Lower lobe of right lung (tissue), 2 donors: ENCODE data around the gene ANKRD11. TPM values are rescaled to one million over a fixed set of nuclear protein-coding genes. Genes with fewer than 3 reads are reported as not detected.
A peak's percentile ranks its signal among the peaks of the same experiment; 100 is the strongest.

Experiments used
- ATAC-seq, 2 donors: fragments of 200-7000 bp; cut with Tn5 transposase; one replicate each; pipeline ENCODE4 v1.9.1; 2020 to 2022; ENCODE audit warnings: mild to moderate bottlenecking in 2 of 2, moderate library complexity in 2 of 2
- DNase-seq: peaks from one replicate; pipeline ENCODE4 v3.0.0-alpha.2; 2020
- H3K27ac ChIP-seq: fragments of 200-600 bp; one replicate; pipeline ENCODE4 v1.8.0; 2022
- H3K27me3 ChIP-seq: fragments of 200-600 bp; one replicate; pipeline ENCODE4 v1.8.0; 2022; ENCODE audit warnings: low read depth
- H3K36me3 ChIP-seq: fragments of 200-600 bp; one replicate; pipeline ENCODE4 v1.8.0; 2022; ENCODE audit warnings: mild to moderate bottlenecking
- H3K4me1 ChIP-seq: fragments of 200-600 bp; one replicate; pipeline ENCODE4 v1.8.0; 2022
- H3K4me3 ChIP-seq: fragments of 200-600 bp; one replicate; pipeline ENCODE4 v1.8.0; 2022; ENCODE audit warnings: mild to moderate bottlenecking
- H3K9me3 ChIP-seq: fragments of 200-600 bp; one replicate; pipeline ENCODE4 v1.8.0; 2022
- CTCF ChIP-seq: fragments of 200-600 bp; IDR thresholded peaks from one replicate; pipeline ENCODE4 v1.8.0; 2022; ENCODE audit warnings: antibody characterized with exemption, mild to moderate bottlenecking
- intact Hi-C: fragments of 100-400 bp; cut with DNase I; formaldehyde crosslinking; loops from one replicate; pipeline ENCODE4 v1.11.0; 2022
- total RNA-seq: library from RNA; stranded (reverse); fragmentation: NEBNext Ultra II Directional; extraction: Animal tissue kit (Norgen Biotek cat#: 25700); gene quantifications from one replicate; pipeline ENCODE4 v1.2.1, GENCODE V29; 2021
- donor health status: DM: no; HTN: yes; CAD: no; lungs with severe emphysema.

Gene ANKRD11
- total RNA-seq, 1 donor from 2014 or later, result 127 TPM

GRCh38 chr16:89325861-89326471 lies 164.4 kb downstream of the ANKRD11 start:
- ATAC-seq, result peak; percentile 63 to 67
- Histone ChIP-seq H3K27me3 (no peaks in the 10 kb centered on the region), H3K9me3 (no peaks in the 10 kb centered on the region), H3K36me3 (no peaks in the 10 kb centered on the region), H3K4me1 (peaks cover 83% of the 10 kb centered on the region), H3K27ac (peak overlapping the region; percentile 71), H3K4me3 (no peak overlapping the region)
- intact Hi-C loops, result no loop called here
- DNase-seq, result peak; percentile 70
- no peak for TF ChIP-seq CTCF

GRCh38 chr16:89324056-89325010 lies 166.0 kb downstream of the ANKRD11 start:
- Histone ChIP-seq H3K9me3 (no peaks in the 10 kb centered on the region), H3K36me3 (no peaks in the 10 kb centered on the region), H3K4me3 (no peak overlapping the region), H3K27ac (peak overlapping the region; percentile 8), H3K4me1 (peaks cover 83% of the 10 kb centered on the region), H3K27me3 (no peaks in the 10 kb centered on the region)
- intact Hi-C loops, result no loop called here
- ATAC-seq, result no peak
- DNase-seq, result peak; percentile 44
- no peak for TF ChIP-seq CTCF

- ATAC-seq, result no peak
Measured at GRCh38 chr16:89323120-89323960, 167.0 kb downstream of the ANKRD11 start.

GRCh38 chr16:89322321-89323119 lies 167.8 kb downstream of the ANKRD11 start:
- ATAC-seq (peak; percentile 39 to 64), DNase-seq (peak; percentile 82)
- Histone ChIP-seq H3K36me3 (no peaks in the 10 kb centered on the region), H3K27ac (peak overlapping the region; percentile 32), H3K4me3 (no peak overlapping the region), H3K9me3 (no peaks in the 10 kb centered on the region), H3K27me3 (no peaks in the 10 kb centered on the region), H3K4me1 (peaks cover 91% of the 10 kb centered on the region)
- intact Hi-C loops, result no loop called here
- TF ChIP-seq CTCF, result no peak

More at GRCh38 chr16:89323120-89323960, 167.0 kb downstream of the ANKRD11 start:
- TF ChIP-seq CTCF, result no peak
- intact Hi-C loops, result no loop called here
- Histone ChIP-seq H3K36me3 (no peaks in the 10 kb centered on the region), H3K9me3 (no peaks in the 10 kb centered on the region), H3K4me3 (no peak overlapping the region), H3K4me1 (peaks cover 88% of the 10 kb centered on the region), H3K27me3 (no peaks in the 10 kb centered on the region), H3K27ac (peak overlapping the region; percentile 32)
- DNase-seq, result peak; percentile 19
